HG02798 (cell line): ENCODE measurements around the gene CBS.
"Not testable (repeated sequence)": the region's sequence is repeated elsewhere in the genome, so short reads cannot be mapped to it uniquely, and the experiment has no call there.

Experiments used
- ATAC-seq: cut with Tn5 transposase; IDR thresholded peaks from one replicate; pipeline ENCODE4 v1.9.1; 2021; ENCODE audit warnings: mild to moderate bottlenecking; ENCODE audit not compliant: unreplicated experiment, poor library complexity

The CBS gene

DNA sequence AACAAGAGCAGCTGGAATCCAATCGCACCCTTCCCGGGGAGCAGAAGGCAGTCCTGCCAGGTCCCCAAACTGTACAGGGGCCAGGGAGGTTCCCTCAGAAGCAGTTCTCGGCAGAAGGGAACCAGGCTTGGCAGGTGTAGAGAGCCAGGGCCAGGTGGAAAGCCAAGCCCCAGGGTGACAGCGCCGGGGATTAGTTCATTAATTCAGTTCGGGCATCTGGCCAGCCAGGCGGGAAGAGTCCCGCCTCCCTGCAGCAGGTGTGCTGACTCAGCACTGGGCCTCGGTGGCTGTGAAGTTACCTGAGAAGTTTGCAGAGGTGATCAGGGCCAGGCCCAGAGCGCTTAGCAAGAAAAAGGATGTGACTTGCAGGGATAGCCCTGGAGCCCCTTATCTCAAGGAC, 6.0 kb downstream of the CBS start:
- ATAC-seq, result not testable (repeated sequence)

DNA sequence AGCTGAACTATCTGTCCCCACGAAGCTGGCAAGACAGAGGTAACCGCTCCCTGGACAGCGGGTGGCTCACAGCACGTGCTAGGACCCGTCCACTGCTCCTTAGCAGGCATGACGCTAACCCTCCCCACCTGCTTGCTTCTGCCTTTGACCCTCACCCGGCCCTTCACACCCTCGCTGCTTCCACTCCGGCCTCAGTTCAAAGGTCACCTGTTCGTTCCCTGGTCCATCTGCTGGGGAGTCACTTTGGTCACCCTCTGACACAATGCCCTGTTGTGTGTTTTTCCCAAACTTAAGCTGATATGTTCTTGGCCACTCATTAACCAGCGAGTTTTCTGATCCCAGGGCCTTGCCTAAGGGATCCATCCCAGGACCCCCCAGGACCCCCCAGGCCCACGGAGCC, 7.6 kb downstream of the CBS start:
- not testable (repeated sequence) for ATAC-seq

- ATAC-seq, result not testable (repeated sequence)
Measured at GRCh38 chr21:43066690-43067089, 8.9 kb downstream of the CBS start.

- ATAC-seq, result not testable (repeated sequence)
Measured at GRCh38 chr21:43065991-43066390, 9.6 kb downstream of the CBS start.

DNA sequence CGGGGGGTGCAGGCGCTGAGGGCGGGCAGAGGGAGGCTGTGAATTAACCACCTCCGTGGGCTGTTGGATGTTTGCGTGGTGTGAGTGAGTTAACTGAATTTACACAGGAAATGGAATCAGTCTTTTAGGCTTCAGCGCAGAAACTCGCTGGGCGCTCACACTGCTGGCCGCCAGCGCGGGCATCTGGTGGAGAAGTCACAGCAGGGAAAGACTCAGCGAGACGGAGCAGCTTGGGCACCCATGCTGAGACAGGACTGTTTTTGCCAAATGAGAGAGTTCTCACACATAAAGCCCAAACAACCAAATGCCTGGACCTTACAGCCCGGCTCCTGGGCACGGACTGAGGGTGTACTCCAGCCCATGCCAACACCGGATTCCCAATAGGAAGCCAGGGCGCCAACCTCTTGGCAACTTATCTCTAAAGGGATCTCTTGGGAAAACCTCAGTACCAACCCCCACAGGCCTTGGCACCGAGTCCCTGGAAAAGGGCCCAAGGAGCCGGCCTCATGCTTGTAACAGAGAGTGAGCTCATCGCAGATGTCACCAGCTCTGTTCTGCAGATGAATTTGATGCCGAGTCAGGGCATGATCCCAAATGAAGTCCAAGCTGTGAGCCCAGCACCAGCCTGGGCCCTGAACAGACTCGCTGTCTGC, 11.2 kb downstream of the CBS start:
- not testable (repeated sequence) for ATAC-seq

GRCh38 chr21:43062955-43063664, 12.5 kb downstream of the CBS start:
- ATAC-seq, result not testable (repeated sequence)

- ATAC-seq, result not testable (repeated sequence)
Measured at GRCh38 chr21:43053112-43053511, 22.5 kb downstream of the CBS start.

GRCh38 chr21:43045876-43046821, 29.5 kb downstream of the CBS start:
- not testable (repeated sequence) for ATAC-seq

DNA sequence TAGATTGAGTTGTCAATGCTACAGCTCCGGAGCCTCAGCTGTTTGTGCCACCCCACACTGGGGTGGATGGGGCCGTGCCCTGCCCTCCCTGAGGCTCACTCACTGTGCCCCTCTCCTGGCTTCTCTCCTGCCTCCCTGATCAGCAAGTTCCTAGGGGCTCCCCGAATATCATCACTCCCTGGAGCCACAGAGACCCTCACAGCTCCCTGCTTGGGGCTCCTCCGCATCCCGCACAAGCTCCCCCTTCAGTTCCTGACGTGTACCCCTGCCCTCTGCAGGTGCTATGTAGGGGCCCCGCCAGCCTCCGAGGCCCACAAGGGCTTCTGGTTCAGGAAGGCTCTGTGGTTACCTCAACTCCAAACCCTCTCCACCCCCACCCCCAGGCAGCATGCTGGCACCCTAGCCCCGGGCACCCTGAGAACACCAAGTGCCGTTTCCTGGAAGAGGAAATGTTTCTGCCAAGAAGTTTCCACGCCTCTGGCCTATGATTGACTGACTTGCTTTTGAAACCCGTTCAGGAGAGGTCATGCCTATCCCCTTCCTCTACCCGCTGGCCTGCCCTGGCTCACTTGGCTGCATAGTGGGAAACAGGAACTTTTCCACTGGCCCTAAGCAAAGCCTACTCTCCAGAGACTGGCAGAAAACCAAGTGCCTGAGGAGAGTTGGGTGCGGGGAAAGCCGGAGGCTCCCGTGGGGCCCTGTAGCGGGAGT, 30.3 kb downstream of the CBS start:
- not testable (repeated sequence) for ATAC-seq

DNA sequence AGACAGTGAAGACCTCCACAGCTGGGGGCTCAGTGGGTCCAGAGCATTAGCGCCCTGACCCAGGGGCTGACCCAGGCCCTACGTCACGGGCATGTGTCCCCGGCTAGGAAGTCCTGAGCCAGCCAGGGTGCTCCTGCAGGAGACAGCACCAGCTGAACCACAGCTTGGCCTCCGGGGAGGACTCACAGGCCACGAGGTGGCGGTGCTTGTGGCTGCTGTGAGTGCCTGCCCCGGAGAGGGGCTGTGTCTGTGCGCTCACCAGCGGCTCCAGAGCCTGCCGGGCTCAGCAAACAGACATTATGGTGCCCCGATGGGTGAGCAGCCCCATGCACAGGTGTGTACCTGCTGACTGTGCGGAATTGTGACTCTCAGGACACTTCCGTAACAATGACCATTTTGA, 31.1 kb downstream of the CBS start:
- ATAC-seq, result not testable (repeated sequence)

GRCh38 chr21:43043291-43043690, 32.3 kb downstream of the CBS start:
- not testable (repeated sequence) for ATAC-seq

DNA sequence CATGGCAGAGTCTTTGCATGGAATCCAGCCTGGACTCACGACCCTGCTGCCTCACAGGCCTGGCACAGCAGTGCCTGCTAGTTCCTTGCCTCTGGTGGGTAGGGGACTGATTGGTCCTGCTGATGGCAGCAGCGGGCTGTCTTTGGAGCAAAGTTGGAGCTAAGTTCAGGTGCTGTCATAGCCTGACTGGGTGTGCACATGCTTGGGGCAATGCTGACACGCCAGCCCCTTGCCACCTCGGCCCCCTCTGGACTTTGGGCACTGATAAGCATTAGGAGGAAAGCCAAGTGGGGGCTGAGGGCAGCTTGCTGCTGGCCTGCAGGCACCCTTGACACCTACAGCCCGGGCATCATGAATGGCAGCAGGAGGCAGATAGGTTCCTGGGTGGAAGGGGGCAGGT, 33.5 kb downstream of the CBS start:
- ATAC-seq, result not testable (repeated sequence)

DNA sequence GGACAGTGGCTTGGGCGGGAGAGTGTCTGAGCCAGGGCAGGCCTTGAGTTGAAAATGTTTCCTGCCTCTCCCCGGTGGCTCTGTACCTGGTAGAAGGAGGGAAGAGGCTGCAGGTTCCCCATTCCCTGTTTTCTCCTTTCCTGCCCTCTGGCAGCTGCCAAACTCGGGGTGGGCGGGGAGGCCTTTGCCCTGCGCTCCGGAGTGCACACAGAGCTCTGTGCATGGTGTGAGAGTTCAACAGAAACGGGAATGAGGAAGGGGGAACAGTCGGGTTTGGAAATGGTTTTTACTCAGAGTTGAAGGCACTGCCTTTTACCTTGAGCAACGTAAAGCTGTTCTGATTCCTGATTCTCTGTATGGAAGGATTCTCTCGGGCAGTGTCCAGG, 37.0 kb downstream of the CBS start:
- ATAC-seq, result not testable (repeated sequence)

DNA sequence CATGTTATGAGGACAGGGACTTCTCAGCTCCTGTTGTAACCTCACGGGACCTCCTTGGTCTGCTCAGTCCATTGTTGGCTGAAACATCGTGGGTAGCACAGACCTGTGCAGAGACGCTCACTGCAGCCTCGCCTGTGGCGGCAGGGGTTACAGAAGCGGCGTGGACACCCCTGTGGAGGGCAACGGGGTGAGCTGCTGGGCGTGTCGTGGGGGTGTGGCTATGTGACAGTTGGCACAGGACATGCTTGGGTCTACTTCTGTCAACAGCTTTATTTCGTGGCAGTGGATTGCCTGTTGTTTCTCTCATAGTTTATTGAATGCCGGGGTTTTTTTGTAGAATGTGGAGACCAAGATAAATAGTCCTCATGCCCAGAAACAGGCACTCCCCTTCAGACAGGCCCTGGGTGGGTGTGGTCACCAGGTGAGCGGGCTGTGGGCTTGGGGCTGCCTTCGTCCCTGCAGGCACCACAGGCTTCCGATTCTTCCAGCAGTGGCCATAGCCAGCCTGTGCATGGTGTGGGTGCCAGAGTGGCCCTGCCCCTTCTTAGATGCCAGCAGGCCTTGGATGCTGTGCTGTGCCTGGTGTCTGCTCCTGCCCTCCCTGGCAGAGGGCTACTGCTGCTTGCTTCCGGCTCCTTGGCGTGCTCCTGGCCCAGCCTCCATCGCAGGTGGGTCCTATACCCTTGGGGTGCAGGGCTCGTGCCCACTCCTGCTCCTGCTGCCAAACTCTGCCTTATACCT, 37.5 kb downstream of the CBS start:
- not testable (repeated sequence) for ATAC-seq

DNA sequence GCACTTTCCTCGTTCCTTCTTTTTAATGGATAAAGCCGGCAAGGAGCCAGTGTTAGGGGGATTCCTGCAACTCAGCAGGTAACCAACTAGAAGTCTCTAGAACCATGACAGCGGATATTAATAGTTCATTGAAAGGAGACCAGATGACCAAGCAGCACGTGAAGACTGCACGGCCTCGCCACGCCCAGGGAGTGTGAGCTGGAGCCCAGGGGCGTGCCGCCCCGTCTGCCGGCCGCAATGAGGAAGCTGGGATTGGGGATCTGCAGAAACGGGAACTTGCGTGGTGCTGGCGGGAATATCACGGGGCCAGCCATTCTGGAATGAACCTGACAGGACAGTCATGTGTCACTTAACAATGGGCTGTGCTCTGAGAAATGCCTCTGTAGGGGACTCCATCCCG, 38.7 kb downstream of the CBS start:
- ATAC-seq, result not testable (repeated sequence)

DNA sequence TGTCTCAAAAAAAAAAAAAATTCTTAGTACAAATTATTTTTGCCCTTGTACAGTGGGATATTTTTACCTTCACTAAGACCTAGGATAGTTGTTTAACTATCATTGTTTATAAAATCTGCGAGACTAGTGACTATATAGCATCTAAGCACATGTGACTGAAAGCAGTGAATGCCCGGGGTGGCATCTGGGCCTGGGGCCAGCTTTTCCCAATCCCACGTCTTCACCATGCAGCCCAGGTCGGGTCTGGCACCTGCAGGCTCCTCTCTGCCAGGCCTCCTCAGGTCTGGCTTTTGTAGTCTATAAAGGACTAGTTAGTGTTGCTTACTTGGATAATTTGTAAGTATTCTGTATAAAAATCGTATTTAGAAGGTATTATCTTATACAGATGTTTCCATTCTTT, 40.8 kb downstream of the CBS start:
- ATAC-seq, result no peak

GRCh38 chr21:43034101-43034500, 41.5 kb downstream of the CBS start:
- ATAC-seq, result no peak

DNA sequence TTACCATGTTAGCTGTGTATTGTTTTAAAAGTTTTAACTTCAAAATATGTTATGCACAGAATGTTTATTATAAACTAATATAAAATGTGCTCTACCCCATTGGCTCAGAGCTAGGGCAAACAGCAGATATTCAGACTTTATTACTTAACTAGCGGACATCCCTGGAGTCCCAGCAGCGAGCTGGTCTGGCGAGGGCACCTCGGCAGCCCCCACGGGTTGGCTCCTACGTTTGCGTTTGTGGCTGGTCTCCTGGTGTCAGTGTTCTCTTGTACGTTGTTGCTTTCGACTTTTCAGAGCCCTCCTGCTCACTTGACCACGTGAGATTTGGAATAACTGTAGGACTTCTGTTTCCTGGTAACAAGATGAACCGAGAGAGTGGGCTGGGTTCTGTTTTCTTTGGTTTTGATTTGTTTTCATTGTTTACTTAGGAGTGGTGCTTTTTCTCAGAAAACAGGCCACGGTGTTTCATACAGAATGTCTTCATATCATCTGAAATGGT, 44.5 kb downstream of the CBS start:
- ATAC-seq, result no peak

- ATAC-seq, result no peak
Measured at GRCh38 chr21:43029785-43030184, 45.9 kb downstream of the CBS start.
